Right renal cortex interstitium (tissue), 3 donors: ENCODE data around the gene TOMM5. TPM values are rescaled to one million over a fixed set of nuclear protein-coding genes. Genes with fewer than 3 reads are reported as not detected.
"Not testable (repeated sequence)": the region's sequence is repeated elsewhere in the genome, so short reads cannot be mapped to it uniquely, and the experiment has no call there.

Source experiments
- DNase-seq, 3 donors: peaks; one replicate each; pipeline ENCODE4 v3.0.0-alpha.2; 2013; ENCODE audit warnings: low read depth in 3 of 3, low spot score in 2 of 3
- polyA plus RNA-seq, 3 donors: library from polyadenylated mRNA; unstranded; fragments of 120-200 nt; gene quantifications; one replicate each; pipeline ENCODE4 v1.2.1, GENCODE V29; 2013; ENCODE audit not compliant: insufficient read length in 3 of 3

The TOMM5 gene
- polyA plus RNA-seq, 3 donors, result 123 to 136 (median 134) TPM

DNA sequence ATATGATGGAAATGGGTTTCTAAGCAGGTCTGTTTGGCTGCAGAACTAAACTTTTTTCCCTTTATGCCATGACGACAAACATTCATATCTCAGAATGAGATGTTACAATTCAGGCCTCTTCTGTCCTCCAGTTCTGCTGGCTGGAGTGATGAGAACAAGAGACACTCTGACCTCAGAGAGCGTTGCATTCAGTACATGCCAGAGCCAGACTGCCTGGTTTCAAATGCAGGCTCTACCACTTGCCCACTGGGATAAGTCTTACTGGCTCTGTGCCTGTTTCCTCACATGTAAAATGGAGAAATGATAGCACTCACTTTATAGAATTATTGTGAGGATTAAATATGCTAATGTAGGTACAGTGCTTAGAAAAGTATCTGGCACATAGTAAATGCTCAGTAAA is 24.8 kb upstream of the TOMM5 start:
- DNase-seq, result no peak

DNA sequence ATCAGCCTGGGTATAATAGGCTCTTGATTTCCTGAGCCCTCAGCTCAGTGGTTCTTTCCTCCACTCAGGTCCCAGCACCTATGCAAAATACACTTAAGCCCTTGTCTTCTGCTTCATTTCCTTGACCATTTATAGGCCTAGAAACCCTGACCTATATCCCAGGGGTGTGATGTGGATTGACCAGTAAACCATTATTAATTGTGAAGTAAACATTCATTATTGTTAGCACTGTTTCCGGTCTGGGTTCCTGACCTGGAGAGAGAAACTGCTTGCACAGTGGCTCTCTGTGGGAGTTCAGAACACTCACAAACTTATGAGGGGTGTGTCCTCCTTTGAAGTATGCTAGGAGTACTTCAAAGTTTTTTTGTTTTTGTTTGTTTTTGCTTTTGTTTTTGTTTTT is 19.6 kb upstream of the TOMM5 start:
- DNase-seq, result no peak

DNA sequence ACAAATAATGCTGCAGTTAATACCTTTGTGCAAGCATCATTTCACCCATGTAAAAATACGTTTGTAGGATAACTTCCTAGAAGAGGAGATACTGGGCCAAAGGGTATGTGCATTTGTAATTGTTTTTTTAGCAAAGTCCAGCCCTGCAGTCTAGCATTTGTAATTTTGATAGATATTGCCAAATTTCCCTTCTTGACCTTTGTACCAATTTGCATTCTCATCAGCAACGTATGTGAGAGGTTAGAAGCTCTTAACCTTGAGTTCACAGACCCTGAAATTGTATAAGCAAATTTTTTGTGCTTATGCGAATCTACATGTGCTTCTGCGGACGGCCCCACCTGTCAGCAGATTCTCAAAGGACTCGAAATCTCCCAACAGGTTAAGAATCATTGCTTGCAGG is 18.6 kb upstream of the TOMM5 start:
- DNase-seq, result no peak

DNA sequence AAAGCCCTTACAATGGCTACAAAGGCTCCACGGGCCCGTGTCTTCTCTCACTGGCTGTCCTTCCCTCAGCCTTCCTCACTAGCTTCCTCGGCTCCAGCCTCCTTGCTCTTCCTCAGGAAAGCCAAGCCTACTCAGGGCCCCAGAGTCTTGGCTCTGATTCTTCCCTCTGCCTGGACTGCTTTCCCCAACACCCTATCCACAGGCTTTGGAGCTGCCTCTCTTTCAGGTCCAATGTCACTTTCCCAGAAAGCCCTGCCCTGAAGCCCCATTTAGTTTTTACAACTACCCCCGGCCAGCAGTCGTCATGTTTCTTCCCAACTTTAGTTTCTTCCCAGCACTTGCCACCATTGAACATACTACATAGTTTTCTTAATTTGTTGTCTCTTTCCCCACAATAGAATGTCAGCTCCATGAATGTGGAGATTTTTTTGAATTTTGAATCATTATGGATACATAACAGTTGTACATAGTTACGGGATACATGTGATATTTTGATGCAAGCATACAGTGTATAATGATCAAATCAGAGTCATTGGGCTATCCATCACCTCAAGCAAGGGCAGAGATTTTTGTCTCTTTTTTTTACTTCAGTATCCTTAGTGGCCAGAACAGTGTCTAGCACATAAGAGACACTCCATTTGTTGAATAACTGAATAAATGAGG is 17.5 kb upstream of the TOMM5 start:
- DNase-seq, result no peak

DNA sequence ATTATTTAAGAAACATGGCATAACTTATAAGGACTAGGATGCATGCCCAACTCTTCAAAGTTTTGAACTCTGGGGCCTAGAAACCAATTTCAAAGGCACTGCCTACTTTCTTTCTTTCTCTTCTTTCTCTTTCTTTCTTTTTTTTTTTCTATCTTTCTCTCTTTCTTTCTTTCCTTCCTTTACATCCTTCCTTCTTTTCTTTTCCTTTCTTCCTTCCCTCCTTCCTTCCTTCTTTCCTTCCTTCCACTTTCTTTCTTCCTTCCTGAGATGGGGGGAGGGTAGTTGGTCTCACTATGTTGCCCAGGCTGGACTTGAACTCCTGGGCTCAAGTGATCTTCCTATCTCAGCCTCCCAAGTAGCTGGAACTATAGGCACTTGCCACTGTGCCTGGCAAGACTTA is 15.9 kb upstream of the TOMM5 start:
- no peak for DNase-seq

DNA sequence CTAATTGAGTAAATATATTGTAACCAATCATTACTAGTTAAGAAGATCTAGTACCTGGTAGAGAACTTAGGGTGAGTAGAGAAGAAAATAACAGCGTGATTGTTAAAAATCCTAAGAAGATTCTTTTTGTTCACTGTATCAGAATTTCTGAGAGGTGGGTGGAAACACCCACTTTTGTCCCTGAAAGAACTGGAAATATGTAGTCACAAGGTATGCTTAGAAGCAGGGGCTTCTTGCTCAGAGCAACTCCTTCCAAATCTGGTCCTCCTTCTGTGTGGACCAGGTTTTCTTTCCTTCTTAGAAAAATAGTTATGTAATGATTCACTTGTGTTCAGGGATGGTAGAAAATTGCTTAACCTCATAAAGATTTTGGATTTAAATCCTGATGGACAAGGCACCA is 11.9 kb upstream of the TOMM5 start:
- DNase-seq, result no peak

DNA sequence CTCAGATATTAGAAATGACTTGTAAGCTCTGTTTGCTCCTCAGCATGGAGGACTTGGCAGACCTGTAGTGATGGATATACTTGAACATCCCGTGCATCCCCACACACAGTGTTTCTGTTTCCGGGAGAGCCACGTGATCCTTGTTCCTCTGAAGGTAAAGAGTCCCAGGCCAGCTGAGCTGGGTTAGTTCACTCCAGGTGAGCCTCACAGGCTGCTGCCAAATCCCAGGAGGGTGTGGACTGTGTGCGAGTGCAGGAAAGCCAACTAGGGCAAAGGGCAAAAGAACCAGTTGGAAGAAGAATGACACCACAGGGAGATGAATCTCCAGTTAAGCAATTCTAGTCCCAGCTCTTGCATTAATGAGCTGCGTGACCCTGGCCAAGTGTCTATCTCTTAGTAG is 10.4 kb upstream of the TOMM5 start:
- no peak for DNase-seq

DNA sequence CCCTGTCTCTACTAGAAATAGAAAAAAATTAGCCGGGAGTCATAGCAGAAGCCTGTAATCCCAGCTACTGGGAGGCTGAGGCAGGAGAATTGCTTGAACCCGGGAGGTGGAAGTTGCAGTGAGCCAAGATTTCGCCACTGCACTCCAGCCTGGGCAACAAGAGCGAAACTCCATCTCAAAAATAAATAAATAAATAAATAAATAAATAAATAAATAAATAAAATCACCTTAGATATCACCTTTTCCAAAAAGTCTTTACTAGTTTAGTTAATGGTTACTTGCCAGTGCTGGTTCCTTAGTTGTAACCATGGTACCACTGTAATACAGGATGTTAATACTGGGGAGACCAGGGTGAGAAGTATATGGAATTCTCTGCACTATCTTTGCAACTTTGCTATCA is 9.7 kb upstream of the TOMM5 start:
- not testable (repeated sequence) for DNase-seq

DNA sequence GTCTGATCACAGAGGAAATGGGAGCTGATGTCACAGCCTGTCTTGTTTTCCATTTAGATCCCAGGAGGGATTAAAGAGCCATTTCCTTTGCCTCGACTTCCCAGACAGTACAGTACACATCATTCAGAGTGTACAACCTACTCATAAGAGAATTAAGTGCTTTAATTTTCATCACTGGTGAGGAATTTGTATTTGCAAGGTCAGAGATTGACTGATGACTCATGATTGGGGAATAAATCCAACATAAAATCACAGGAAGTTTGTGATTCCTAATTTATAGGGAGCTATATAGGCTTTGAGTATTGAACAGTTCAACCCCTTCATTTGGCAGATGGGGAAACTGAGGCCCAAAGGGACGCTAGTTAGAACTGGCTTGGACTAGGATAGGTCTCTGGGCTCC is 4.1 kb upstream of the TOMM5 start:
- no peak for DNase-seq

DNA sequence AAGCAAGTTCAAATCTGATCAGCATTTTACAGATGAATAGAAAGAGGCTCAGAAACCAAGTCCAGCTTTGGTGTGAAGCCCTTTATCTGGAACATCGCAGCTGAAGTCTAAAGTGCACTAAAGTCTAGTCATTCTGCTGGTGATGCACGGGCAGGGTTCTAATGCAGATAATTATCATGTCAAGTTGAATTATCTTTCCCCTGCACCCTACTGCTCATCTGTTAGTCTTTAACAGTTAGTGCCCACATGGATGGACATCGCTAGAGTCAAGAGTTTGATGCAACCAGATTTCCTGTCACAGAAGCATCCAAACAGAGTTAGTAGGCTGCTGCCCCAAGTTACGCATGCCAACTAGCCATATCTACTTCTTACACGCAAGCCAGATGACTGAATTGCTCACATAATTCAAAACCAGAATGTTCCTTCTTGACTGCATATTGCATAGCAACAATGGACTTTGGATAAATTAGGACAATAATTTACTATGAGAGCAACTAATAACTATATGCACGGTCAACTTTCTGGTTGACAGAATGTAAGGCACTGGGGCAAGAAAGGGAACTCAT is 1.6 kb upstream of the TOMM5 start:
- no peak for DNase-seq

DNA sequence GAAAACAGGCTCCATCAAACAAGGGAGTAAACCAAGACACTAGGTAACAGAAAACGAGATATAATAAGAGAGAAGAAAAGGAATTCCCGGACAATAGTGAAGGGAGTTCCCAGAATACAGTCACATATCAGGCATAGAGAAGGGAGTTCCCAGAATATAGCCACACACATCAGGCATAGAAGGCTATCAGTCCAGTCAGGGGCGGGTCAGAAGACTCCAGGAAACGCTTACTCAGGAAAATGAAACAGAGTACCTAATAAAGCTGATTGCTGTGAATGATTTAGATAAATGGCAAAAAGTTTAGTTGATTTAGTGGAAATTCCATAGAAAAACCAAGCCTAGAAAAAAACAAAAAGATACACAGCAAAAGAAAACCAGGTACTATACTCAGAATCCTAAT is 4.9 kb downstream of the TOMM5 start:
- DNase-seq, result no peak

DNA sequence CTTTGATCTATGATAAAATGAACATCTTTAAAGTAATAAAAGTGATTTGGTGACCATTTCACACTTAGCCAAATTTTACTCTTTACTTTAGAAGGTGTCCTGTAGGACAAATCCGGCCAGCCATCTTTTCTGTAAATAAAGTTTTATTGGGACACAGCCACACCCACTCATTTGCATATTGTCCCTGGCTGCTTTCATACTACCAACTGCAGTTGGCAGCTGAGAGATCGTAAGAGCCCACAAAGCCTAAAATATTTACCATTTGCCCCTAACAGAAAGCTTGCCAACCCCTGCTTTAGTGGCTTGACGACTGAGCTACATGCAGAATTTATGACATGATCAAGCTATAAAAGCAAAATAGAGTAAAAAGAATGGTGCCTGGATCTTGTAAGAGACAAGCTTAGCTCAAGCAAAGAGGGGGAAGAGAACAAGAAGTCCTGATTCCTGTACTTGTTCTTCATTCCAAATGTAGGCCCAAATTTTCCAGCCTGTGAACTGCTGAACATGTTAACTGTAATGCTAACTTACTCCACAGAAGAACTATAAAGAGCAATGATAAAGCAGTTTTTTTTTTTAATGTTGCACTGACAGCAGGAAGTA is 8.8 kb downstream of the TOMM5 start:
- no peak for DNase-seq

DNA sequence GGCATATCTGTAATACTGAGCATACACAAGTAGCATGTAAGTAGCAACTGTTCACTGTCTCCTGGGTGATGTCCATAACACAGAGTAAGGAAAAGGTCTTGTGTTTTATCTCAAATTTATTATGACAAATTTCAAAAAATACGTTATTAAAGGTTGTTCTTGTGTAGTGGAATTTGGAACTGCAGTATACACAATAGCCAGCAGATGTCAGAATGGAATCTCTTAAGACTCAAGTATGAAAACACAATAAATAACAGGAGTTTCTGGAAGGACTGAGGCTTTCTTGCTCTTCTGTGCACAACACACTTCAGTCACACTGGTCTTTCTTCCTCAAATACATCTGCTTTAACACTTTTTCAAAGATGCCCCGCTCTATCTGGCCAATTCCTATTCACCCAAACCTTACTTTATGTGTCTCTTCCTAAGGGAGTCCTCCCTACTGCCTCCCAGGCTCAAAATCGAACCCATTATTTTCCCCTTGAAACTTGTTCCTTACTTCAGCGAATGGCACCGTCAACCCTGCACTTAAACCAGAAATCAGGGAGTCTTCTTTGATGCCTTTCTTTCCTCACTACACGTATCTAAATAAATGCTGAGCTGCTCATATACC is 9.7 kb downstream of the TOMM5 start:
- DNase-seq, result no peak

DNA sequence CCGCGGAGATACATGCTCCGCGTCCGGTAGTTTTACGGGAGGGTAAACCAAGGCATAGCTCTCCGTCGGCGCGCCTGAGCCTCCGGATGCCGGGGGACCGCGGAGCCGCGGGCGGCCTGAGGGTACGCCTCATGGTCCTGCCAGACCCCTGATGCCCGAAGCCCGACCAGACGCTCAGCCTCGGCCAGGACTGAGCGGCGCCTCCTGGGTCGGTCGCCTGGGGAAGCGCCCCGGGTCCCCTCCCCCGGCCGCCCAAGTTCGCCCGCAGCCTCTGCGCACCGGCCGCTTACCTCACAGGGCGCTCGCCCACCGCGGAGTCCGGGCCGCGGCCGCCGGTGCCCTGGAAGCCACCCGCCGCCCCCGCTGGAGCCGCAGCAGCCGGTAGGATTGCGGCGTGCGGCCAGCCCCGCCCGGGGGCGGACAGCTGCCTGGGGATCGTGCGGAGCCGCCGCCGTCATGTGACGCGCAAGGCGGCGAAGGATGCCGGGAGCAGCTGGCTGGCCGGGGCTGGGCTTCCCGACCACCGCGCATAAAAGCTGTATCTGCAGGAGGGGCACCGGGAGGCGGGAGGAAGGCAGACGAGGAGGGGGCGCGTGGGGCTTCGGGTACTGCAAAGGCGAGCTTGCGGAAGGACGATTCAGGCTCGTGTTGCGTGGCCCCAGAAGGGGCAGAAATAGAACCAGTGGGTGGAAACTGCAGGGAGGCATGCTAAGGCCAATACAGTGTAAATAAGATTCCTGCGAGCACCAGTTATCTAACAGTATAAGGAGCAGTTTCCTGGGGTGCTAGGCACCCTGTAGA is 16.3 kb downstream of the TOMM5 start, which contains the start of gene FBXO10:
Gene FBXO10, minus strand, starts transcription at position 460 of the 801 bp plus-strand sequence. CDS start 34,612 bp downstream, outside the sequence.
- DNase-seq, result no peak

DNA sequence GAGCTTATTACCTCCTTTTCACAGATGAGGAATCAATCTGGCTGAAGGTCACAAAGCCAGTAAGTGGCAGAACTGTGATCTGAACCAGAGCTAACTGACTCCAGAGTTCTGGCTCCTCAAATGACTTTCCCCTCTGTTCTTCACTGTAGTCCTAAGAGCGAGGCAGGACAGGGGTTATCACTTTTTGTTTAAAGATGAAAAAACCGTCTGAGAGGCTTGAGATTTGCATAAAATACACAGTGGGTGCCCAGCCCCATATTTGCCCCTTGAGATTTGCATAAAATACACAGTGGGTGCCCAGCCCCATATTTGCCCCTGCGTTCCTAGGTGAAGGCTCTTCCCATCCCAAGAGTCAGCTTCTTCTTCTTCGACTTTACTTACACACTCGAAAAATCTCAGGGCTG is 16.9 kb downstream of the TOMM5 start:
- DNase-seq, result no peak

DNA sequence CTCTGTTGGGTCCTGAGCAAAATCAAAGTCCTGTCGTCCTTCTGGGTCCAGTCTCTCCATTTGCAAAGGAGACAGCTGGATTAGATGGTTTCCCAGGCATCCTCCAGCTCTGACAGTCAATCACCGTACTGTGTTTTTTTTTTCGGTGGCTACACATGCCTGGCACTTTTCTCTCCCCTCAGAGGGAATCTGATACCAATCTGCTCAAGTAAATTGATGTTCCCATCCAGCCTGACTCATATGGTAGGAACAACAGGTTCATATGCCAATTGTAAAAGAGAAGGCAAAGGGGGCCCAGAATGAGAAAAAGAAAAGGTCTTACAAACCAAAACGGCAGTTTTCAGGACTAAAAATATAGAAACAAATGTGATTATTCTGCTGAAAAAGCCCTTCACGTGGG is 17.4 kb downstream of the TOMM5 start:
- no peak for DNase-seq

DNA sequence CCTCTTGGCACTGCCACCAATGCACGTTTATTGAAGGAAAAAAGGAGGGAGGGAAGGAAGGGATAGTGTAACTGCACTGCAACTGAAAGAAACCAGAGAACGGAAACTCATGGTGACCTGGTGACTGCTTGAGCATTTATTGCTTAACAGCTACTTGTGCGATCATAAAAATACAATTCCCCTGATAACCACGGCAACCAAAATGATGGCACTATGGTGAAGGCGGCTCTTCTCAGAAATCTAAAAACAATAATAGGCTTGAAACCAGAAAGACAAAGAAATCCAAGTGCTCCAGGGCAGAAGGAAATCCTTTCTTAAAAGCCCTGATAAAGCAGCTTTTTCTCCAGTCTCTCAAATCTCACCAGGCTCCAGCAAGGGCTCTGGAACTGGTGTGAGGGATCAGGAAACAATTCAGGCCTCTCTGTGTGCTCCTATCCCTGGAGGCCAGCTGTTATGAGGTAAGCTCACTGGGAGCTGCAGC is 18.1 kb downstream of the TOMM5 start:
- DNase-seq, result no peak

DNA sequence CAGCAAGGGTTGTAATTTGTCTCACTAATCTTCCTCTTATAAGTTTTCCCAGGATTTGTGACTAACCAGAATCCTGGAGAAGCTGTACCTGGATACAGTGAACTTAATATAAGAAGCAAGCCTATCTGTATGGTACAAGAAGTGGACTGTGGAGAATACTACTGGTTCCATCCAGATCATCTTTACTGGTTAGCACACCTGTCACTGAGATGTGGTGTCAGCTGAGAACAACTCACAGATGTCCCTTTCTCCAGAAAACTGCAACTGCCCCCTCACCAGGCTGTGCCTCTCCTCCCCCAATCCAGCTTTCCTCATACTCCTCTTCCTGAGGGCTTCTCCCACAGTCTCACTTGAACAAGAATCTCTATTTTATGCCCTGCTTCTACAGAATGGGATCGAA is 21.1 kb downstream of the TOMM5 start:
- no peak for DNase-seq

DNA sequence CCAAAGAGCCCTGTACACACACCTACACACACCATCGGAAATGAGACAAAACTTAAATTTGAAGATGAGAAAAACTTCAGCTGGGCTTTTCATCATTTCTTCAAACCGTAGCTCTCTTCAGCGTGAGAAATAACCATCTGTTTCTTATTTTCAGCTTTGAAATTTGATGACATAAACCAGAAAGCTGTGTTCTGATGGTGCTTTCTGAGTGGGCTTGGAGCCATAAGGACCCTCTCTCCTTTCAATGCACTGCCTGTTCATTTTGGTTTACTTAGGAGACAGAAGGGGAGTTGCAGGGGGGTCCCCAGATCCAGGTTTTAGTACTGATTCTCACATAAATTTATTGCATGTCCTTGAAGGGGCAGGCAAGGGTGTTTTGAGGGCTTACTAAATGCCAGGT is 25.7 kb downstream of the TOMM5 start:
- no peak for DNase-seq

DNA sequence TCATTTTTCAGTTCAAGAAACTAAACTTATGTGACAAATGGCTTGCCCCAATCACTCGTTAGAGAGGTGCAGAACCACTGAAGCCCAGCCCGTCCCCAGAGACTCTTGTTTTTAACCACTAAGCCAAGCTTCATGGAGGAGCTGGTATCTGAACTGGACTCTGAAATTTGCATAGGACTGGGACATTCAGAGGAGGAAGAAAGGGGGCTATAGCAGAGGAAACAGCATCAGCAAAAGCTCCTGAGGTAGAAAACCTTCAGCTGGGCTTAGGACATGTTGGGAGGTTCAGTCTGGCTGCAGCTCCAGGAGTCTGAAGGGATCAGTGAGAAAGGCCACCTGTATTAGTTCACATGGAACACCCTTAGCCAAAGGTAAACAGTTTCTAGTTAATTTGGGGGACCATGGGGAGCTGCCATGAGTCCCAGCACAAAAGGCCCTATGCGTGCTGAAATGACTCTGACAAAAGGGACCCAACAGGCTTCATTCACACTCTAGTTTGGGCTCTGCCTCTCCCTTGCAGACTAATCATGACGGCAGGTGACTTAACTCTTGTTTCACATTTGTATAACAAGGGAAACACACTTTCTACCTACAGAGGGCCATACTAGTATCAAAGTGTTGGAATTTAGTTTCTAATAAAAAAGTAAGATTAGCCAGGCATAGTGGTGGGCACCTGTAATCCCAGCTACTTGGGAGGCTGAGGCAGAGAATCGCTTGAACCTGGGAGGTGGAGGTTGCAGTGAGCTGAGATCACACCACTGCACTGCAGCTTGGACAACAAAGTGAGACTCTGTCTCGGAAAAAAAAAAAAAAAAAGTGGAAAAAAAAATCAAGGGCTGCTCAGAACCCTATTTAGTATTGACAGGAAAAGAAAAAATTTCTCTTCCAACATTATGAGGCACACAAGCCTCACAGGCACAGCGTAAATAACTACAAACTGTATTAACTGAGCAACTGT is 26.5 kb downstream of the TOMM5 start:
- no peak for DNase-seq
